Cardiac septum (tissue), 1 donor: ENCODE data around the gene PSMB5. TPM values are rescaled to one million over a fixed set of nuclear protein-coding genes. Genes with fewer than 3 reads are reported as not detected.
A peak's percentile ranks its signal among the peaks of the same experiment; 100 is the strongest.

Source experiments
- DNase-seq: peaks from one replicate; pipeline ENCODE4 v3.0.0-alpha.2; 2020; ENCODE audit warnings: low spot score
- intact Hi-C: fragments of 100-400 bp; cut with DNase I; formaldehyde crosslinking; loops from one replicate; pipeline ENCODE4 v1.14.0; 2022
- total RNA-seq: library from RNA; stranded (reverse); fragmentation: NEBNext Ultra II Directional; extraction: Animal tissue kit (Norgen Biotek cat#: 25700); gene quantifications from one replicate; pipeline ENCODE4 v1.2.1, GENCODE V29; 2021
- donor health status: DM: no; HTN: no; CAD: no.

The PSMB5 gene
- total RNA-seq, 1 donor from 2014 or later, result 120 TPM

- DNase-seq, result no peak
- intact Hi-C loops, result no loop called here
Observed at GRCh38 chr14:22998329-22999012, 36.2 kb downstream of the PSMB5 start.

- intact Hi-C loops, result no loop called here
- DNase-seq, result no peak
Observed at GRCh38 chr14:22997676-22998323, 36.9 kb downstream of the PSMB5 start.

- DNase-seq, result no peak
- intact Hi-C loops, result no loop called here
Observed at GRCh38 chr14:22996768-22997654, 37.7 kb downstream of the PSMB5 start.

GRCh38 chr14:22995889-22996625 is 38.6 kb downstream of the PSMB5 start:
- no peak for DNase-seq
- intact Hi-C loops, result no loop called here

- intact Hi-C loops, result no loop called here
- DNase-seq, result no peak
Observed at GRCh38 chr14:22994762-22995275, 39.9 kb downstream of the PSMB5 start.

GRCh38 chr14:22993517-22993916 is 41.2 kb downstream of the PSMB5 start:
- DNase-seq, result no peak
- intact Hi-C loops, result no loop called here

- intact Hi-C loops, result no loop called here
- DNase-seq, result no peak
Observed at GRCh38 chr14:22991852-22992251, 42.8 kb downstream of the PSMB5 start.

- DNase-seq, result no peak
- intact Hi-C loops, result no loop called here
Observed at GRCh38 chr14:22987291-22987690, 47.4 kb downstream of the PSMB5 start.

- intact Hi-C loops, result loop anchor here (1.0 kb wide), 1 partner anchor 72 kb away; no protein-coding TSS in a partner anchor
- DNase-seq, result peak; percentile 95
Observed at GRCh38 chr14:22986508-22987054, 48.1 kb downstream of the PSMB5 start.

GRCh38 chr14:22985894-22986507 is 48.7 kb downstream of the PSMB5 start:
- intact Hi-C loops, result loop anchor here (1.0 kb wide), 1 partner anchor 72 kb away; no protein-coding TSS in a partner anchor
- DNase-seq, result no peak

- no peak for DNase-seq
- intact Hi-C loops, result no loop called here
Observed at GRCh38 chr14:22984959-22985658, 49.6 kb downstream of the PSMB5 start.

GRCh38 chr14:22982477-22983245 is 52.0 kb downstream of the PSMB5 start, which contains the start of gene AJUBA:
AJUBA (minus strand) TSS chr14:22982551; CDS start chr14:22982266, 285 bp downstream.
- peak; percentile 93 for DNase-seq
- intact Hi-C loops, result loop anchor here (1.0 to 2.0 kb wide), 3 partner anchors 26 to 111 kb away; partner anchors contain the start of genes HAUS4 and LRP10

- intact Hi-C loops, result loop anchor here (1.0 to 2.0 kb wide), 3 partner anchors 25 to 111 kb away; partner anchors contain the start of genes HAUS4 and LRP10
Observed at GRCh38 chr14:22981876-22982476, 52.7 kb downstream of the PSMB5 start.

GRCh38 chr14:22981090-22981875 is 53.4 kb downstream of the PSMB5 start:
- DNase-seq, result no peak
- intact Hi-C loops, result no loop called here

More at GRCh38 chr14:22981876-22982476, 52.7 kb downstream of the PSMB5 start:
- no peak for DNase-seq

GRCh38 chr14:22980672-22981089 is 54.0 kb downstream of the PSMB5 start:
- no peak for DNase-seq
- intact Hi-C loops, result no loop called here
